ENCODE results near the gene TBL3. TPM values are rescaled to one million over a fixed set of nuclear protein-coding genes. Genes with fewer than 3 reads are reported as not detected.

The TBL3 gene
- total RNA-seq, 1 experiment from 2014 or later, result 68.9 TPM

DNA sequence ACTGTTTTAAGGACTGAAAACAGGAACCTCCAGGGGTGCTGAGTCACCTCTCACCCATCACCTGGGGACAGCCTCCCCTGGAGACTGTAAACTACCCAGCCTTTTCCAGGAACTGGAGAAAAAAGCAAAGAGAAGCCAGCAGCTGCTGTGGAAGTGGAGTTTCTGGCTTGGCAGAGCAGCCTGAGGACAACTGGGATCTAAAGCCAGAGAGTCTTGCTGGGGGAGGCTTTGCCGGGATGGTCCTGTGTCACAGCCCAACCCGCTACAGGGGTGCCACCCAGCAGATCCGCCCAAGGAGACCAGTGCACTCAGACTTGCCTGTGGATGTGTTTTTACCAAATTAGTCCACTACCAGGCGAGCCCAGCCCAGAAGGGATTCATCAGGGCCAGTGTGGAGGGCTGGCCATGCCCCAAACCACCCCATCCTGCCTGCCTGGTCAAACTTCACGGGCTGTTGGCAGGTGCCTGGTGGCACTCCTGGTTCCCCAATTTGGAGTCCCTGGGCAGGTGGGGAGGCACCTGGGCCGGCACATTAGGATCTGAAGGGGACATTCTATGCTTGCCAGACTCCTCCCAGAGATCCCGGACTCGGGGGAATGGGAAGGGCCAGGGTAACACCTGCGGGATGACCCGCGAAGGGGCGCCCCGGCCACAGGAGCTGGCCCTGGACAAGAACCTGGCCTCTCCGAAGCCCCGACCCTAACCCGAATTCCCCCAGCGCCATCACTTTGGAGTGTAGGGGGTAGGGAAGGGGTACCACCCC lies 29.6 kb upstream of the TBL3 start:
- CTCF ChIA-PET, result interaction anchor here (1.1 kb wide), 1 partner anchor 19 kb away, joined by 5 read pairs; no protein-coding TSS in a partner anchor
- H3K9ac ChIP-seq (ENCODE audit: low read length), result peak overlapping the region; percentile 82
- TSS peak; percentile 68 for BruUV-seq (replicated peaks)

More for the DNA sequence above, 29.6 kb upstream of the TBL3 start:
- Histone ChIP-seq H3K4me2 (ENCODE audit: low read length) (peak overlapping the region; percentile 100), H4K20me1 (ENCODE audit: insufficient read depth) (no peaks in the 10 kb centered on the region), H3K36me3 (ENCODE audit: control insufficient read depth in 1 of 2, insufficient read depth in 2 of 2, low read length in 2 of 2) (peaks cover 5 to 6% of the 10 kb centered on the region in 2 experiments; a peak in 3 of 4 replicates), H3K79me2 (ENCODE audit: insufficient read depth, low read length) (no peaks in the 10 kb centered on the region), H2AFZ (ENCODE audit: low read depth, low read length, poor library complexity, severe bottlenecking) (no peak overlapping the region), H3K4me1 (ENCODE audit: control insufficient read depth in 1 of 2, insufficient read depth in 2 of 2, low read length in 2 of 2) (peaks cover 14 to 26% of the 10 kb centered on the region in 2 experiments), H3K9me2 (ENCODE audit: insufficient read depth) (no peaks in the 10 kb centered on the region), H3K9me3 (ENCODE audit: control insufficient read depth in 1 of 2, insufficient read depth in 1 of 2, low read depth in 1 of 2, low read length in 2 of 2) (no peaks in the 10 kb centered on the region), H3K4me3 (replicated peaks in 1 of 2; ENCODE audit: low read depth in 1 of 2, low read length in 2 of 2) (peak overlapping the region; percentile 86 to 87), H3K27ac (ENCODE audit: low read depth, low read length) (peak overlapping the region; percentile 61), H3K27me3 (ENCODE audit: insufficient read depth, low read length) (no peaks in the 10 kb centered on the region)
- RAD21 ChIA-PET (ENCODE audit: low non-redundant PET in 1 of 2, low total read pairs in 2 of 2, uncharacterized antibody in 2 of 2, unreplicated experiment in 2 of 2), result interaction anchor here in 1 of 2 experiments (0.9 kb wide), 1 partner anchor 10 kb away, joined by 3 read pairs; no protein-coding TSS in a partner anchor
- DNase-seq (ENCODE audit: low read depth, low spot score), result no peak
- ATAC-seq, result 0 out of 2 replicates have a peak, but pooled peaks have one; percentile 1
- TF ChIP-seq ATF3 (IDR thresholded peaks at IDR 0.05), result no peak
- TF ChIP-seq, protein P1, sequence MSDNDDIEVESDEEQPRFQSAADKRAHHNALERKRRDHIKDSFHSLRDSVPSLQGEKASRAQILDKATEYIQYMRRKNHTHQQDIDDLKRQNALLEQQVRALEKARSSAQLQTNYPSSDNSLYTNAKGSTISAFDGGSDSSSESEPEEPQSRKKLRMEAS (IDR thresholded peaks at IDR 0.05), result no peak
- TF ChIP-seq ZNF274 (IDR thresholded peaks at IDR 0.05; ENCODE audit: low read depth, low read length), result no peak
- no peak for TF ChIP-seq CBX3 (IDR thresholded peaks at IDR 0.05; ENCODE audit: low read depth)
- TF ChIP-seq TCF7L2 (IDR thresholded peaks at IDR 0.05; ENCODE audit: borderline replicate concordance, extremely low read depth, insufficient read depth, insufficient read length), result no peak
- no peak for TF ChIP-seq ELF1 (IDR thresholded peaks at IDR 0.05; ENCODE audit: borderline replicate concordance, low read depth)
- TF ChIP-seq EZH2phosphoT487 (IDR thresholded peaks at IDR 0.05; ENCODE audit: borderline replicate concordance), result no peak
- TF ChIP-seq POLR2A (IDR thresholded peaks at IDR 0.05; ENCODE audit: borderline replicate concordance, extremely low read depth, insufficient read depth, insufficient read length), result no peak
- TF ChIP-seq SIN3A (IDR thresholded peaks at IDR 0.05; ENCODE audit: low read depth), result no peak
- TF ChIP-seq ZBTB33 (IDR thresholded peaks at IDR 0.05; ENCODE audit: extremely low read depth, insufficient replicate concordance, low read length), result no peak
- no peak for TF ChIP-seq REST (IDR thresholded peaks at IDR 0.05; ENCODE audit: low read depth)
- no peak for TF ChIP-seq EGR1 (IDR thresholded peaks at IDR 0.05; ENCODE audit: low read depth)
- no peak for TF ChIP-seq SP1 (IDR thresholded peaks at IDR 0.05; ENCODE audit: low read depth)
- TF ChIP-seq, protein P2, sequence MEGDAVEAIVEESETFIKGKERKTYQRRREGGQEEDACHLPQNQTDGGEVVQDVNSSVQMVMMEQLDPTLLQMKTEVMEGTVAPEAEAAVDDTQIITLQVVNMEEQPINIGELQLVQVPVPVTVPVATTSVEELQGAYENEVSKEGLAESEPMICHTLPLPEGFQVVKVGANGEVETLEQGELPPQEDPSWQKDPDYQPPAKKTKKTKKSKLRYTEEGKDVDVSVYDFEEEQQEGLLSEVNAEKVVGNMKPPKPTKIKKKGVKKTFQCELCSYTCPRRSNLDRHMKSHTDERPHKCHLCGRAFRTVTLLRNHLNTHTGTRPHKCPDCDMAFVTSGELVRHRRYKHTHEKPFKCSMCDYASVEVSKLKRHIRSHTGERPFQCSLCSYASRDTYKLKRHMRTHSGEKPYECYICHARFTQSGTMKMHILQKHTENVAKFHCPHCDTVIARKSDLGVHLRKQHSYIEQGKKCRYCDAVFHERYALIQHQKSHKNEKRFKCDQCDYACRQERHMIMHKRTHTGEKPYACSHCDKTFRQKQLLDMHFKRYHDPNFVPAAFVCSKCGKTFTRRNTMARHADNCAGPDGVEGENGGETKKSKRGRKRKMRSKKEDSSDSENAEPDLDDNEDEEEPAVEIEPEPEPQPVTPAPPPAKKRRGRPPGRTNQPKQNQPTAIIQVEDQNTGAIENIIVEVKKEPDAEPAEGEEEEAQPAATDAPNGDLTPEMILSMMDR (IDR thresholded peaks at IDR 0.05 in 2 of 3, conservative IDR thresholded peaks at IDR 0.05 in 1 of 3; ENCODE audit: borderline replicate concordance in 1 of 3, insufficient read depth in 1 of 3, low read depth in 2 of 3, low read length in 2 of 3), result no peak
- TF ChIP-seq RAD21 (IDR thresholded peaks at IDR 0.05; ENCODE audit: low read depth), result no peak
- TF ChIP-seq ZFX (IDR thresholded peaks at IDR 0.05), result no peak
- no peak for TF ChIP-seq CEBPB (IDR thresholded peaks at IDR 0.05; ENCODE audit: low read depth)
- intact Hi-C loops (cut with micrococcal nuclease), result no loop called here
- POLR2A ChIA-PET, result interaction anchor here (1.3 to 1.9 kb wide), 3 partner anchors 15 to 22 kb away, joined by 3 to 9 read pairs (median 8); partner anchors contain the start of gene RPS2

Data from HCT116 (cell line).